A549 treated with AZD2906 at 1 μM for 4 hours (cell line): ENCODE results near the gene KCNK10. TPM values are rescaled to one million over a fixed set of nuclear protein-coding genes. Genes with fewer than 3 reads are reported as not detected.

Experiments used
- total RNA-seq: library from RNA; stranded (reverse); fragments of 200-300 nt; extraction: Qiagen RNA extraction; gene quantifications from 5 replicates; pipeline ENCODE4 v1.2.3, GENCODE V29; 2022

The KCNK10 gene
- not detected in 5 replicates for total RNA-seq

GRCh38 chr14:88323086-88323522 is at the start of gene KCNK10:
KCNK10 (minus strand) TSS chr14:88323269; CDS start chr14:88322798, 471 bp downstream.

Other genes with a start within 250 kb of the KCNK10 start
- 2.5 to 5.0 TPM (median 4.3 TPM) in 5 replicates for gene SPATA7, start 62.4 kb upstream of the KCNK10 start, total RNA-seq
- gene PTPN21, start 231.7 kb upstream of the KCNK10 start, total RNA-seq = 8.5 to 9.4 TPM (median 9.0 TPM) in 5 replicates
- gene ZC3H14, start 239.8 kb upstream of the KCNK10 start, total RNA-seq = 56.4 to 63.6 TPM (median 62.2 TPM) in 5 replicates